Measurements from ENCODE around the gene CCHCR1.

Gene CCHCR1

DNA sequence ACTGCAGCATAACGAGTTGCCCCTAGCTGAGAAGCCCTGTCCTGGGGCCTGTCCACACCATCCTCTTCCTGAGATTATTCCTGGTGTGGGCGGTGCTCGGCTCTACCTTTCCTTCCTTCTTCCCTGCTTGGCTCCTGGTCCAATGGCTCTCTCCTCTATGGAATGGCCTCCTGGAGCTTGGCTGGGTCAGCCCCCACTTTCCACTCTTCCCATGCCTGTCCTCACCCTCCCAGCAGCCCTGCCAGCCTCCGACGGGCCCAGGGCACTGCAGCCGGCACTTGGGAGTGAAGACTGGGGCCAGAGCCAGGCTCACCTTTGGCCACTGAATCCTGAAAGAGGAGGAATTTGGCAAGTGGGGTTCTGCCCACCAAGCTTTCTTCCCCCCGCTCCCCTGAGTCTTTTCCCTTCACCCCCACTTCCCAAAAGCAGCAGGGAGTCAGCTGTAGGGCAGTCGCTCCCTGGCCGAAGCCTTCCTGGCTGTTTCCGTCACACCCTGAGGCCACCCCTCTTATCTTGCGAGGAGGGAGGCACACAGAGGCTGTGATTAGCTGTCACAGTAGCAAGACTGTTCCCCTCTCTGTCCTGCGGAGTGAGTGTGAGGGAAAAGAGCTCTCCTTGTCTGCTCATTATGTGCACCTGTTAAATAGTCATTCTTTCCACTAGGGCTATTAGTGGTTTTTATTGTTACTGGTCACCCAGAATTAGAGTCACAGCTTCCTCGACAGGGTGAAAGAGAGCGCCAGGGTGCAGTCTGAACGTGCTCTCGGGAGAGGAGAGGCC, 31.0 kb downstream of the CCHCR1 start:
- DNase-seq: no peak

DNA sequence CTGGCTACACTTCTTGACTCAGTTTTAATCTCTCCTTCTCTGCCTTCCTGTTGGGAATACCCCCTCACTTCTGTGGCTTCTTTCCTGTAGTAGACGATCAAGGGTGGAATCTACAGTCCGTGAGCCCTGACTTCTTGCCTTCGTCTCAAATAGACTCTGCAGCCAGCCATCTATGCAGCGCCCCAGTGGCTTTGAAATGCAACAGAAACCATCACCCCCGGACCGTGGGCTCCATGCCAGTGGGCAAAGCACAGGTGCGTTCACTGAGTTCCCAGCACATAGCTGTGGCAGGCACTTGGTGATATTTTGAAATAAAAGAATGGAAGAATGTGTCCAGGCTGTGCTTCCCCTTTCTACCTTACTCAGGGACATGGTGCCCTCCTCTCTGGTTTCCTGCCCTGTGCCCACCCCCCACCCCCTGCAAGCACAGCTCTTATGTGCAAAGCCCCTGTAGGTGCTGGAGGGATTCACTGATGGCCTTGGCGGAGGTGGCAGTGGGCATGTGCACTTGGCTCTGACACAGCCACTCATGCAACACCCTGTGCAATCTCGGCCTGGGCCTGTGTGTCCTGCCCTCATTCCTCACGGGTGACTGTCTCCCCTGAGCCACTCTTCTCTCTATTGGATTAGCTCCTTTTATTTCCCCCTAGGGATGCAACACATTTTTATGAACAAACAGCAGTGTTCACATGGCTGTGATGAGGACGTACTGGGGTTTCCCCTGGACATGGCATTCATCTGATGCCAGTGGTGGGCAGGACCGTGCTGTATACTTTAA, 31.8 kb downstream of the CCHCR1 start:
- DNase-seq: no peak

DNA sequence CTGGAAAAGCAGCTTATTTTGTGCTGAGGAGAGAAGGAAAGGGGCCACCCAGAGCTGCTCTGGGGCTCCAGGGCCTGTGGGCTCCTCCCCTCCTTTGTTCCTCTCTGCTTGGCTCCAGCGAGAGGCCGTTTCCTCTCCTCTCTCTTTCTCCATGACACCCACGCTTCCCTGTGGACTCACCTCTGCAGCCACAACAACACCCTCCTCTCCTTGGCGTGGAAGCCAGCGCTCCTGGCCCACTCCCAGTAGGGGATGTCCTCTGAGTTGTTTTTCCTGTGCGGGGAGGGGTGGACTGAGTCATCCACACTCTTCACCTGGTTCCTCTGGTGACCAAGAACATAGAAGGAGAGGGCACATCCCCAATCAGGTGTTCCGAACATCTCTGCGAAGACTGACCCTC, 32.4 kb downstream of the CCHCR1 start:
- no peak for DNase-seq

GRCh38 chr6:31122791-31123706, 34.6 kb downstream of the CCHCR1 start:
- DNase-seq: no peak

GRCh38 chr6:31121131-31121790, 36.3 kb downstream of the CCHCR1 start:
- DNase-seq: no peak

DNA sequence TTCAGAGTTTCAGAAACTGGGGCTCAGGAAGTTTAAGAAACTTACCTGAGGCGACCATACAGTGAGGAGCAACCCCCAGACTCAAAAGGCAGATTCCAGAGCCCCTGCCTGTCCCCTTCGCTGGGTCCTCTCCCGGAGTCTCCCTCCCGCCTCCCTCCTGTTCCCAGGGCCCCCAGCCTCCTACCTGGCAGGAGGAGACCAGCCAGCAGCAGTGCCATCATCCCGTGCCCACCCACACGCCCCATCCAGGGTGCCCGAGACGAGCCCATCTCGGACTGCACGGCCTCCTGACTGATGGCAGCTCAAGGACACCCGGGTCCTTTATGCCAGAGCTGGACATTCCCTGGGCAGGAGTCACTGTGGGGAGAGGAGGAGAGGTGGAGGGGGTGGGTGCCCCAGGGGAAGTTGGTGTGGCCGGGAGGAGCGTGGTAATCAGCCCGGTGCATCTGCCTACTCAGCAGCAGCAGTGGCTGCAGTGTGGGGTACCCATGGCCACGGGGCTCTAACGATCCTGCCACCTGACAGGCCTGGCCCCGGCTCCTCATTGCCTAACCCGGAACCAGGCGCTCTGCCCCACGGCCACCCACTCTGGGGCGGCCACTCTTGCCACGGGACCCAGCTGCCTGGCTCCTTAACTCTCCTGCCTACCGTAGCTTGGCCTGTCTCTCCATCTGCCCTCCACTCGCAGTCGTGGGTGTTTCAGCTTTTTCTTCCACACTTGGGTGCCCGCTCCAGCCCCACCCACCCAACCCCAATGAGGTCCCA, 37.3 kb downstream of the CCHCR1 start, which contains the start of gene CDSN:
Gene CDSN, minus strand, starts transcription at position 296 of the 765 bp plus-strand sequence. Its CDS starts 27 bp downstream, at position 269.
- no peak for DNase-seq

DNA sequence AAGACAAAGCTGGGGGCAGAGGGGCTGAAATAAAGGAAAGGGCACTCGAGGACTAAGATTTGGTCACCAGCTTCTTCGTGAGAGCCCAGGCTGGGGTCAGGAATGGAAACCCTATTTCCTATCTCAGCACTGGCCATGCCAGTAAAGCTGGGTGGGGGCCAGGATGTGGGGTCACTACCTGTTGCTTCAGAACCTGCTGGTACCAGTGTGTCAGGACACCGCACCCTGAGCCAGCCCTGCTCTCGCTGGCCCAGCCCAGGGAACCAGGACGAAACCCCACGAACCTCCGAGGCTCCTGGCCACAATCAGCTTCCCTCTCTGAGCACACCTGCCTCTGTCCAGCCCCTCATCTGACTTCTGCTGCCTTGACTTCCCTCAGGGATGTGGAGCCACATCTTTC, 39.4 kb downstream of the CCHCR1 start:
- DNase-seq: no peak

DNA sequence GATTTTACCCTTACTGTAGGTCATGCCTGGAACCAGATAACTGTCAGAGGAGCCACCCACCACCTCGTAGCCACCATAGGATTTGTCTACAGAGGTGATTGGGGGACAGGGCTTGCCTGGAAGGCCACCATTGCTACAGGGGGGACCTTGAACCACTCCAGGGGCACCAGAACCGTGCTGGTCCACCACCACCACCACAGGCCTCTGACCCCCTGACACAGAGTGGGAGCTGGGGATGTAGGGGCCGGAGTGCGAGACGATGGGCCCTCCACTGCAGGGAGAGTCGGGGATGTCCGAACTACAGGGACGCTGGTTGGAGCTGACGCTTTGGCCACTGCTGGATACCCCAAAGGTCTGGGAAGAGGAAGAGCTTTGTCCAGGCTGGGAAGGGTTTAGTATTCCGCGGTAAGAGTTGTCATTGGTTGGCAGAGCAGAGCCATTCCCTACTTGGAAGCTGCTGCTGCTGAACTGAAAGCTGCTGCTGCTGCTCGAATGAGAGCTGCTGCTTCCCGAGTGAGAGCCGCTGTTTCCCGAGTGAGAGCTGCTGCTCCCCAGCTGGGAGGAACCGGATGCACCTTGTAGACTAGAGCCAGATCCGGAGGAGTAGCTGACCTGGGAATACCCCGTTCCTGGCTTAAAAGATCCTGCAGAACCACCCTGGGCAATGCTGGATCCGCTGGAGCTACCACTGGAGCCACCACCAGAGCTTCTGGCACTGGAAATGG, 40.8 kb downstream of the CCHCR1 start:
- no peak for DNase-seq

- DNase-seq: no peak
These were observed 41.6 kb downstream of the CCHCR1 start for GRCh38 chr6:31115941-31116560.

DNA sequence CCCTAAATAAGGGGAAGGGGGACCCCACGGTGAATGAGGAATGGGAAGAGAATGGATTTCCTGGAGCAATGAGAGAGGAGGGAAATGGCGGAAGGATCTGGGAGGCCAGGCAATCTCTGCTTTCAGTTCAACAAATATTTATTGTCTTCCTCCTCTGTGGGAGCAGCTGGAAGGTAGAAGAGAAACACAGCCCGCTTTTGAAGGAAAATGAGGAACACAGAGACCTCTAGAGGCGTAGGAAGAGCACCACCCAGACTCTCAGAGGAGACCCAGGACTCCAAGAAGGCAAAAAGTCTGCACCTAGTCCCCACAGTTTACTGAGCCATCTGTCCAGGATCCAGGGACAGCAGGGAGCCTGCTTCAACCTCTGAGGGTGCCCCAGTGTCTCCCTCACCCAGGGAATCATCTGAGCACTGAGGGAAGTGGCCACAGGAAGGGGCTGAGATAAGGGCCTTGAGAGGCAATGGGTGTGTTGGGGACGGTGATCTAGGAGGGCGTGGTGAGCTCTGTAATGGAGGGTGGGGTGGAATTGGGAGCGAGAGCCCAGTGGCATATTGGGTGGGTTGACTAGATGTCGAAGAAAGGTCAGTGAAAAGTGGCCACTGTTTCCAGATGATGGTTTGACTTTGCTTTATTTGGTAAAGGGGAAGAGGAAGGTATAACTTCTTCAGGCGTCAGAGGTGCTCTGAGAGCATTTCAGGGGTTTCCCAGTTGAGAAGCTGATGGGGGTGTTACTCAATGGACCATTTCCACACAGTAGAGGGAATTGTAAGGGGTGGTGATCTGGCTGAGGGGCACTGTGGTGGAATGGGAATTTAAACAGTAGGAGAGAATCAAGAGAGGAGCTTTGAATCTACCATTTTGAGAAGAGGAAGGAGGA, 42.4 kb downstream of the CCHCR1 start:
- no peak for DNase-seq

- no peak for DNase-seq
These were observed 43.1 kb downstream of the CCHCR1 start, which contains the start of gene PSORS1C1 for GRCh38 chr6:31114541-31114878. PSORS1C1 (plus strand) TSS chr6:31114800; CDS start chr6:31129633, 14,833 bp downstream.

- no peak for DNase-seq
These were observed 43.6 kb downstream of the CCHCR1 start for GRCh38 chr6:31113861-31114540.

GRCh38 chr6:31112478-31112877, 45.1 kb downstream of the CCHCR1 start, which contains the start of gene C6orf15:
C6orf15 (minus strand) TSS chr6:31112575; CDS start chr6:31112555, 20 bp downstream.
- no peak for DNase-seq

DNA sequence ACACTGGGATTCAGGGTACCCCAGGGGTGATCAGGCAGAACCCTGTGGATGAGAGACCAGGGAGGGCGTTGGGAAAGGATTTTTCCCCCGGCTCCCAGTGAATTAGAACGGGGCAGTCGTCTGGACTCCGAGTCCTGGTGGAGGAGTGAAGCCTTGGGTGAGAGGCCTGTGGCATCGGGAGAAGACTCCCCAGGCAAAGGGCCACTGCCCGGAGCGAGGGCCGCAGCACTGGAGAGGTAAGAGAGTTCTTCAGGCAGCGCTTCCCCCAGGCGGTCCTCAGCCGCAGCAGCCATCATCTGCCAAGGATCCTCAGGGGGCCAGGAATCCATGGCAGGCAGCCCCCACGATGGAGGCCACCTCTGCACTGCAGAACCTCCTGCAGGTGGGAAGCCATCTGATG, 45.9 kb downstream of the CCHCR1 start:
- no peak for DNase-seq

- DNase-seq: no peak
These were observed 46.6 kb downstream of the CCHCR1 start for GRCh38 chr6:31110825-31111582.

DNA sequence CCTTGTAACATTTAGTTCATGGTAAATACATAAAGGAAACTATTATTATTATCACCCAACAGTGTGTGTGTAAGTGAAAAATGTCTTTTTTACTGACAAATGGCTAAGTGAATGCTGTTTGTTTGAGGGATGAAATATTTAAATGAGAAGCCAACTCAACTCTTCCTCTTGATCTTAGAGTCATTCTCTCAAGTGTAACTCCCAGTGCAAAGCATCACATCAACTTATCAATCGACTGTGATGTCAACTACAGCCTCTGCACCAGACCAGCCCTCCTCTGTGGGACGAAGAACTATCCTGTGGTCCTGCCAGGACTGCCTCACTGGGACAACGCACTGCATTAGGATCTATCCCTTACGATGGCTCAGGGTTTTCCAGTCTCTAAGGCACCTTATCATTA, 50.5 kb downstream of the CCHCR1 start:
- no peak for DNase-seq

DNA sequence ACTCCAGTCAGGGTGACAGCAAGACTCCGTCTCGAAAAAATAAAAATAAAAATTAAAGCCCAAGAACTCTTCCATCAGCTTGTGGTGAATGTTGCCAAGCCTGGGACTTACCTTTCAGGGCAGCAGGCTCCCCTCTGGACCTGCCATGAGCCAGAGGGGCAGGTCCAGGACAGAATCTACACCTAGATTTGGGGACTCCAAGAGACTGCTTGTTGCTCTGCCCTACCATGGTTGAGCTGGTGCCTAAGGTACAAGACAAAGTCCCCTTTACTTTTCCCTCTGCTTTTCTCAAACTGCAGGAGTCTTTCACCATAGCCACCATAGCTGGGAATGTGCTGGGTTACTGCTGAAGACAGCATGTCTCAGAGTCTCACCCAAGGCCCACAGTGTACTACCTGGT, 54.5 kb downstream of the CCHCR1 start:
- DNase-seq: no peak

GRCh38 chr6:31098449-31098938, 59.1 kb downstream of the CCHCR1 start:
- no peak for DNase-seq

Measured in activated CD4-positive, alpha-beta T cell treated with anti-CD3 and anti-CD28 coated beads, Interleukin-10, Interleukin-2, amounts not matched to agents 100 ng/mL and 50 ng/mL, durations not matched to agents 16 hours and 8 hours (primary cell).